PFSK-1 (cell line): ENCODE measurements around the gene SCYL2.

Experiments
- REST ChIP-seq, 2 experiments: IDR thresholded peaks; 2 replicates each; pipeline versions ENCODE4 v1.6.1 to v1.8.0; 2011 to 2012; ENCODE audit warnings: low read depth in 2 of 2, low read length in 2 of 2, control low read depth in 1 of 2, inconsistent platforms in 1 of 2, mild to moderate bottlenecking in 1 of 2, moderate library complexity in 1 of 2; ENCODE audit not compliant: insufficient read depth in 1 of 2
- TAF1 ChIP-seq: IDR thresholded peaks from 2 replicates; pipeline ENCODE4 v1.6.1; 2012; ENCODE audit warnings: low read length, control low read depth, borderline replicate concordance; ENCODE audit not compliant: insufficient read depth

GRCh38 chr12:100251917-100252316, 15.1 kb upstream of the SCYL2 start:
- TF ChIP-seq REST (IDR thresholded peaks at IDR 0.05; ENCODE audit: insufficient read depth in 1 of 2, low read depth in 2 of 2, low read length in 2 of 2), result no peak
- TF ChIP-seq TAF1, result no peak
